SK-N-SH treated with all-trans-retinoic acid at 6 μM for 48 hours (cell line): ENCODE data around the gene RUNDC3A.

Experiments
- ATAC-seq: fragments of 200-7000 bp; cut with Tn5 transposase; 3 replicates; pipeline ENCODE4 v1.9.1; 2020; ENCODE audit warnings: mild to moderate bottlenecking, moderate library complexity
- ARNTL ChIP-seq: fragments of 450-650 bp; formaldehyde crosslinking; IDR thresholded peaks from 2 replicates; pipeline ENCODE4 v1.5.0; 2020; ENCODE audit warnings: low read depth, mild to moderate bottlenecking, moderate library complexity, borderline replicate concordance
- CREB5 ChIP-seq: fragments of 250-450 bp; sonication (Bioruptor Pico); IDR thresholded peaks from 2 replicates; pipeline ENCODE4 v1.5.1; 2020; ENCODE audit warnings: low read depth, mild to moderate bottlenecking, moderate library complexity
- GLIS3 ChIP-seq: fragments of 250-450 bp; sonication (Bioruptor Pico); IDR thresholded peaks from 2 replicates; pipeline ENCODE4 v1.5.0; 2020; ENCODE audit warnings: mild to moderate bottlenecking, moderate library complexity
- ISL1 ChIP-seq: fragments of 250-450 bp; sonication (Bioruptor Pico); IDR thresholded peaks from 2 replicates; pipeline ENCODE4 v2.1.2; 2022; ENCODE audit warnings: mild to moderate bottlenecking, moderate library complexity
- OSR1 ChIP-seq: fragments of 250-450 bp; sonication (Bioruptor Pico); IDR thresholded peaks from 2 replicates; pipeline ENCODE4 v1.8.0; 2022; ENCODE audit warnings: moderate library complexity, mild to moderate bottlenecking, inconsistent platforms
- PATZ1 ChIP-seq: fragments of 250-450 bp; sonication (Bioruptor Pico); IDR thresholded peaks from 2 replicates; pipeline ENCODE4 v1.8.0; 2020; ENCODE audit warnings: mild to moderate bottlenecking, moderate library complexity, borderline replicate concordance
- POU6F1 ChIP-seq: fragments of 250-450 bp; sonication (Bioruptor Pico); IDR thresholded peaks from 2 replicates; pipeline ENCODE4 v1.8.0; 2021; ENCODE audit warnings: low read depth, mild to moderate bottlenecking, moderate library complexity, borderline replicate concordance
- PPARA ChIP-seq: fragments of 250-450 bp; sonication (Bioruptor Pico); IDR thresholded peaks from 2 replicates; pipeline ENCODE4 v1.5.0; 2020; ENCODE audit warnings: mild to moderate bottlenecking, borderline replicate concordance
- SNAI2 ChIP-seq: fragments of 250-450 bp; sonication (Bioruptor Pico); IDR thresholded peaks from 2 replicates; pipeline ENCODE4 v1.5.0; 2020; ENCODE audit warnings: mild to moderate bottlenecking, moderate library complexity
- TCF4 ChIP-seq: fragments of 250-450 bp; sonication (Bioruptor Pico); IDR thresholded peaks from 2 replicates; pipeline ENCODE4 v1.8.0; 2021; ENCODE audit warnings: mild to moderate bottlenecking, moderate library complexity, borderline replicate concordance
- TSHZ2 ChIP-seq: fragments of 250-450 bp; sonication (Bioruptor Pico); IDR thresholded peaks from 2 replicates; pipeline ENCODE4 v1.5.0; 2020; ENCODE audit warnings: mild to moderate bottlenecking, moderate library complexity
- ZC3H10 ChIP-seq: fragments of 250-450 bp; sonication (Bioruptor Pico); IDR thresholded peaks from 2 replicates; pipeline ENCODE4 v1.5.1; 2021; ENCODE audit warnings: mild to moderate bottlenecking, moderate library complexity
- ZFP3 ChIP-seq: fragments of 250-450 bp; sonication (Bioruptor Pico); IDR thresholded peaks from 2 replicates; pipeline ENCODE4 v1.5.0; 2020; ENCODE audit warnings: mild to moderate bottlenecking, moderate library complexity
- ZFP30 ChIP-seq: fragments of 450-650 bp; formaldehyde crosslinking; IDR thresholded peaks from 2 replicates; pipeline ENCODE4 v1.5.0; 2022; ENCODE audit warnings: mild to moderate bottlenecking, moderate library complexity
- ZNF565 ChIP-seq: fragments of 450-650 bp; formaldehyde crosslinking; conservative IDR thresholded peaks from 2 replicates; pipeline ENCODE4 v1.5.0; 2020; ENCODE audit warnings: low read depth, mild to moderate bottlenecking, moderate library complexity
- ZNF70 ChIP-seq: fragments of 450-650 bp; formaldehyde crosslinking; IDR thresholded peaks from 2 replicates; pipeline ENCODE4 v1.5.0; 2020; ENCODE audit warnings: mild to moderate bottlenecking, moderate library complexity
- ZNF8 ChIP-seq: fragments of 450-650 bp; formaldehyde crosslinking; IDR thresholded peaks from 2 replicates; pipeline ENCODE4 v1.5.0; 2020; ENCODE audit warnings: mild to moderate bottlenecking, moderate library complexity
- TF ChIP-seq, protein P1 (sequence below): fragments of 250-450 bp; sonication (Bioruptor Pico); IDR thresholded peaks from 2 replicates; pipeline ENCODE4 v1.5.1; 2021; ENCODE audit warnings: mild to moderate bottlenecking, moderate library complexity

RUNDC3A gene

GRCh38 chr17:44344939-44345453, 36.6 kb downstream of the RUNDC3A start, which contains the start of gene GRN:
TSS of gene GRN (plus strand) at chr17:44345302. CDS start at chr17:44349165, 3,863 bp downstream.
- peak; percentile 28; the same call in 1 of the 2 replicates for TF ChIP-seq TCF4 (CRISPR knock-in tag)
- TF ChIP-seq ZFP3 (CRISPR knock-in tag) = peak; percentile 89; the same call in 1 of the 2 replicates
- no peak for TF ChIP-seq ZNF8 (CRISPR knock-in tag)
- TF ChIP-seq SNAI2 (CRISPR knock-in tag) = 0 out of 2 replicates have a peak, but pooled peaks have one; percentile 30
- no peak for TF ChIP-seq ARNTL (CRISPR knock-in tag)
- TF ChIP-seq ISL1 = no peak
- no peak for TF ChIP-seq GLIS3 (CRISPR knock-in tag)
- TF ChIP-seq ZNF70 (CRISPR knock-in tag) = no peak
- TF ChIP-seq, protein P1, sequence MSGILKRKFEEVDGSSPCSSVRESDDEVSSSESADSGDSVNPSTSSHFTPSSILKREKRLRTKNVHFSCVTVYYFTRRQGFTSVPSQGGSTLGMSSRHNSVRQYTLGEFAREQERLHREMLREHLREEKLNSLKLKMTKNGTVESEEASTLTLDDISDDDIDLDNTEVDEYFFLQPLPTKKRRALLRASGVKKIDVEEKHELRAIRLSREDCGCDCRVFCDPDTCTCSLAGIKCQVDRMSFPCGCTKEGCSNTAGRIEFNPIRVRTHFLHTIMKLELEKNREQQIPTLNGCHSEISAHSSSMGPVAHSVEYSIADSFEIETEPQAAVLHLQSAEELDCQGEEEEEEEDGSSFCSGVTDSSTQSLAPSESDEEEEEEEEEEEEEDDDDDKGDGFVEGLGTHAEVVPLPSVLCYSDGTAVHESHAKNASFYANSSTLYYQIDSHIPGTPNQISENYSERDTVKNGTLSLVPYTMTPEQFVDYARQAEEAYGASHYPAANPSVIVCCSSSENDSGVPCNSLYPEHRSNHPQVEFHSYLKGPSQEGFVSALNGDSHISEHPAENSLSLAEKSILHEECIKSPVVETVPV (CRISPR knock-in tag) = no peak
- TF ChIP-seq TSHZ2 (CRISPR knock-in tag) = 0 out of 2 replicates have a peak, but pooled peaks have one; percentile 22
- peak; percentile 99 for ATAC-seq

GRCh38 chr17:44345454-44346026, 37.1 kb downstream of the RUNDC3A start:
- ATAC-seq = peak; percentile 56
- no peak for TF ChIP-seq PATZ1 (CRISPR knock-in tag)
- TF ChIP-seq ZC3H10 = no peak
- TF ChIP-seq ARNTL (CRISPR knock-in tag) = no peak
- TF ChIP-seq ZFP3 (CRISPR knock-in tag) = no peak
- no peak for TF ChIP-seq ZNF70 (CRISPR knock-in tag)
- no peak for TF ChIP-seq ZNF8 (CRISPR knock-in tag)
- no peak for TF ChIP-seq SNAI2 (CRISPR knock-in tag)
- no peak for TF ChIP-seq PPARA
- TF ChIP-seq ZFP30 (CRISPR knock-in tag) = no peak
- TF ChIP-seq CREB5 (CRISPR knock-in tag) = no peak
- TF ChIP-seq TSHZ2 (CRISPR knock-in tag) = no peak
- no peak for TF ChIP-seq GLIS3 (CRISPR knock-in tag)
- TF ChIP-seq POU6F1 (CRISPR knock-in tag) = no peak
- no peak for TF ChIP-seq ZNF565
- no peak for TF ChIP-seq OSR1 (CRISPR knock-in tag)
- TF ChIP-seq TCF4 (CRISPR knock-in tag) = no peak
- no peak for TF ChIP-seq ISL1
